ENCODE results near the gene NPHP4.

NPHP4 gene

GRCh38 chr1:6003568-6004411 is 11.6 kb upstream of the NPHP4 start:
- peak; percentile 80 for DNase-seq

- DNase-seq = peak; percentile 66
Measured at GRCh38 chr1:6002714-6003501, 10.7 kb upstream of the NPHP4 start.

- no peak for DNase-seq
Measured at GRCh38 chr1:6001992-6002576, 9.9 kb upstream of the NPHP4 start.

- no peak for DNase-seq
Measured at GRCh38 chr1:6000444-6001288, 8.4 kb upstream of the NPHP4 start.

- DNase-seq = no peak
Measured at GRCh38 chr1:5999711-6000443, 7.7 kb upstream of the NPHP4 start.

GRCh38 chr1:5998906-5999301 is 6.7 kb upstream of the NPHP4 start:
- no peak for DNase-seq

GRCh38 chr1:5998051-5998905 is 6.1 kb upstream of the NPHP4 start:
- no peak for DNase-seq

- no peak for DNase-seq
Measured at GRCh38 chr1:5997316-5997715, 5.1 kb upstream of the NPHP4 start.

GRCh38 chr1:5996641-5997270 is 4.5 kb upstream of the NPHP4 start:
- DNase-seq = no peak

GRCh38 chr1:5995871-5996630 is 3.8 kb upstream of the NPHP4 start:
- no peak for DNase-seq

GRCh38 chr1:5994713-5995621 is 2.7 kb upstream of the NPHP4 start:
- no peak for DNase-seq

- DNase-seq = no peak
Measured at GRCh38 chr1:5993556-5994491, 1.6 kb upstream of the NPHP4 start.

- no peak for DNase-seq
Measured at GRCh38 chr1:5992814-5993555, 760 bp upstream of the NPHP4 start.

- peak; percentile 61 for DNase-seq
Measured at GRCh38 chr1:5991381-5992025, 722 bp downstream of the NPHP4 start.

GRCh38 chr1:5990913-5991312 is 1.3 kb downstream of the NPHP4 start:
- no peak for DNase-seq

- no peak for DNase-seq
Measured at GRCh38 chr1:5989731-5990271, 2.4 kb downstream of the NPHP4 start.

Data from retina (tissue), 1 donor.